ENCODE measurements around the gene NDUFA11. TPM values are rescaled to one million over a fixed set of nuclear protein-coding genes. Genes with fewer than 3 reads are reported as not detected.
"Not testable (repeated sequence)": the region's sequence is repeated elsewhere in the genome, so short reads cannot be mapped to it uniquely, and the experiment has no call there.

NDUFA11 gene
- total RNA-seq, 1 donor from 2014 or later, result 220 TPM

GRCh38 chr19:5891572-5891937 is 12.0 kb downstream of the NDUFA11 start:
- intact Hi-C loops (cut with micrococcal nuclease), result no loop called here

- intact Hi-C loops (cut with micrococcal nuclease), result no loop called here
Observed at GRCh38 chr19:5890099-5890498, 13.5 kb downstream of the NDUFA11 start.

GRCh38 chr19:5889288-5889971 is 14.2 kb downstream of the NDUFA11 start:
- intact Hi-C loops (cut with micrococcal nuclease), result no loop called here

- intact Hi-C loops (cut with micrococcal nuclease), result not testable (repeated sequence)
Observed at GRCh38 chr19:5884065-5884811, 19.4 kb downstream of the NDUFA11 start.

- intact Hi-C loops (cut with micrococcal nuclease), result not testable (repeated sequence)
Observed at GRCh38 chr19:5883157-5883873, 20.3 kb downstream of the NDUFA11 start.

GRCh38 chr19:5882421-5882968 is 21.1 kb downstream of the NDUFA11 start:
- intact Hi-C loops (cut with micrococcal nuclease), result no loop called here

GRCh38 chr19:5881543-5882299 is 21.9 kb downstream of the NDUFA11 start:
- intact Hi-C loops (cut with micrococcal nuclease), result no loop called here

GRCh38 chr19:5880604-5881078 is 22.9 kb downstream of the NDUFA11 start:
- intact Hi-C loops (cut with micrococcal nuclease), result no loop called here

- intact Hi-C loops (cut with micrococcal nuclease), result no loop called here
Observed at GRCh38 chr19:5880196-5880595, 23.4 kb downstream of the NDUFA11 start.

- intact Hi-C loops (cut with micrococcal nuclease), result no loop called here
Observed at GRCh38 chr19:5877882-5878281, 25.7 kb downstream of the NDUFA11 start.

GRCh38 chr19:5877427-5877826 is 26.2 kb downstream of the NDUFA11 start:
- intact Hi-C loops (cut with micrococcal nuclease), result no loop called here

GRCh38 chr19:5874496-5874895 is 29.1 kb downstream of the NDUFA11 start:
- intact Hi-C loops (cut with micrococcal nuclease), result not testable (repeated sequence)

- intact Hi-C loops (cut with micrococcal nuclease), result no loop called here
Observed at GRCh38 chr19:5873617-5874199, 29.9 kb downstream of the NDUFA11 start.

GRCh38 chr19:5870986-5871394 is 32.6 kb downstream of the NDUFA11 start:
- intact Hi-C loops (cut with micrococcal nuclease), result no loop called here

GRCh38 chr19:5867201-5868136 is 36.1 kb downstream of the NDUFA11 start:
- intact Hi-C loops (cut with micrococcal nuclease), result no loop called here

GRCh38 chr19:5865772-5866171 is 37.8 kb downstream of the NDUFA11 start:
- intact Hi-C loops (cut with micrococcal nuclease), result no loop called here

- intact Hi-C loops (cut with micrococcal nuclease), result no loop called here
Observed at GRCh38 chr19:5864725-5865486, 38.7 kb downstream of the NDUFA11 start.

GRCh38 chr19:5864013-5864720 is 39.4 kb downstream of the NDUFA11 start:
- intact Hi-C loops (cut with micrococcal nuclease), result no loop called here
